ENCODE measurements around the gene SFXN5.

GRCh38 chr2:72961036-72961720 lies 110.3 kb downstream of the SFXN5 start:
- TF ChIP-seq, protein P1, sequence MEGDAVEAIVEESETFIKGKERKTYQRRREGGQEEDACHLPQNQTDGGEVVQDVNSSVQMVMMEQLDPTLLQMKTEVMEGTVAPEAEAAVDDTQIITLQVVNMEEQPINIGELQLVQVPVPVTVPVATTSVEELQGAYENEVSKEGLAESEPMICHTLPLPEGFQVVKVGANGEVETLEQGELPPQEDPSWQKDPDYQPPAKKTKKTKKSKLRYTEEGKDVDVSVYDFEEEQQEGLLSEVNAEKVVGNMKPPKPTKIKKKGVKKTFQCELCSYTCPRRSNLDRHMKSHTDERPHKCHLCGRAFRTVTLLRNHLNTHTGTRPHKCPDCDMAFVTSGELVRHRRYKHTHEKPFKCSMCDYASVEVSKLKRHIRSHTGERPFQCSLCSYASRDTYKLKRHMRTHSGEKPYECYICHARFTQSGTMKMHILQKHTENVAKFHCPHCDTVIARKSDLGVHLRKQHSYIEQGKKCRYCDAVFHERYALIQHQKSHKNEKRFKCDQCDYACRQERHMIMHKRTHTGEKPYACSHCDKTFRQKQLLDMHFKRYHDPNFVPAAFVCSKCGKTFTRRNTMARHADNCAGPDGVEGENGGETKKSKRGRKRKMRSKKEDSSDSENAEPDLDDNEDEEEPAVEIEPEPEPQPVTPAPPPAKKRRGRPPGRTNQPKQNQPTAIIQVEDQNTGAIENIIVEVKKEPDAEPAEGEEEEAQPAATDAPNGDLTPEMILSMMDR (IDR thresholded peaks at IDR 0.05), result no peak
- TF ChIP-seq SIN3A (IDR thresholded peaks at IDR 0.05; ENCODE audit: borderline replicate concordance, insufficient read depth, low read depth, low read length), result no peak

Data from Panc1 (cell line).